Measurements from ENCODE around the gene NRP1.

GRCh38 chr10:33152750-33153149 lies 181.7 kb downstream of the NRP1 start:
- TF ChIP-seq CTCF (IDR thresholded peaks at IDR 0.05) (no peak), POLR2A (IDR thresholded peaks at IDR 0.05) (no peak)
